K562 (cell line): ENCODE results near the gene SOCS4. TPM values are rescaled to one million over a fixed set of nuclear protein-coding genes. Genes with fewer than 3 reads are reported as not detected.

ENCODE experiments used
- JUND ChIP-seq, 2 experiments: IDR thresholded peaks; 2 replicates in 1 of 2; 3 replicates in 1 of 2; pipeline ENCODE4 v1.6.1; 2011; ENCODE audit warnings: borderline replicate concordance in 2 of 2, low read depth in 2 of 2, low read length in 2 of 2, improper control_type of control experiment in 1 of 2, missing biosample characterization in 1 of 2, missing genetic modification characterization in 1 of 2, missing genetic modification reagents in 1 of 2
- MGA ChIP-seq: fragments of 450-650 bp; IDR thresholded peaks from 2 replicates; pipeline ENCODE4 v1.6.1; 2016; ENCODE audit warnings: mild to moderate bottlenecking, moderate library complexity
- MYC ChIP-seq, 2 experiments: fragments of 250-450 bp in 1 of 2; sonication (Bioruptor Pico) in 1 of 2; IDR thresholded peaks; 2 replicates each; pipeline versions ENCODE4 v1.5.1 to v1.6.1; 2012 to 2021; ENCODE audit warnings: low read depth in 2 of 2, borderline replicate concordance in 1 of 2, improper control_type of control experiment in 1 of 2, low read length in 1 of 2, mild to moderate bottlenecking in 1 of 2, moderate library complexity in 1 of 2
- PHF8 ChIP-seq: fragments of 200-600 bp; sonication (generic); IDR thresholded peaks from 2 replicates; pipeline ENCODE4 v1.6.1; 2012; ENCODE audit warnings: mixed run types, mild to moderate bottlenecking, inconsistent platforms, low read length, moderate library complexity, borderline replicate concordance
- ZFX ChIP-seq: sonication (generic); formaldehyde crosslinking; IDR thresholded peaks from 2 replicates; pipeline ENCODE4 v1.8.0; 2022; ENCODE audit warnings: mild to moderate bottlenecking, missing genetic modification reagents, moderate library complexity
- polyA plus RNA-seq, 8 experiments: library from polyadenylated mRNA; depleted of rRNA in 4 of 8; stranded (reverse) in 5 of 8; unstranded in 3 of 8; fragments of >200 nt; fragmentation: Nextera tagmentation in 2 of 8; fragmentation: Illumina TruSeq in 1 of 8; extraction: Ambion mirVana in 2 of 8; extraction: Trizol in 1 of 8; gene quantifications; 2 replicates each; pipeline versions ENCODE4 v1.2.1 to v1.2.3, GENCODE V29; 2011 to 2014; ENCODE audit warnings: inconsistent platforms in 1 of 8, missing spikeins in 1 of 8
- total RNA-seq, 7 experiments: library from RNA; depleted of rRNA in 6 of 7; stranded (reverse); fragments of >200 nt in 6 of 7; fragmentation: Illumina TruSeq in 2 of 7; extraction: Trizol in 2 of 7; gene quantifications; 2 replicates each; pipeline versions ENCODE4 v1.2.1 to v1.2.3, GENCODE V29; 2011 to 2021; ENCODE audit warnings: low replicate concordance in 1 of 7
- TF ChIP-seq, protein P1 (sequence below): fragments of 450-650 bp; IDR thresholded peaks from 2 replicates; pipeline ENCODE4 v1.6.1; 2017; ENCODE audit warnings: antibody characterized with exemption, mild to moderate bottlenecking
- TF ChIP-seq, protein P2 (sequence below), 2 experiments: fragments of 450-650 bp in 1 of 2; IDR thresholded peaks; 2 replicates each; pipeline ENCODE4 v1.6.1; 2011 to 2017; ENCODE audit warnings: low read depth in 2 of 2, antibody characterized with exemption in 1 of 2, borderline replicate concordance in 1 of 2, low read length in 1 of 2, mild to moderate bottlenecking in 1 of 2, mixed read lengths in 1 of 2; ENCODE audit not compliant: control insufficient read depth in 1 of 2

The SOCS4 gene
- total and polyA plus RNA-seq, 9 of the 15 experiments (the other 6 are each of a cell fraction or from before 2014, with no cell fraction given) = 2.6 to 12.7 (median 9.7) TPM

DNA sequence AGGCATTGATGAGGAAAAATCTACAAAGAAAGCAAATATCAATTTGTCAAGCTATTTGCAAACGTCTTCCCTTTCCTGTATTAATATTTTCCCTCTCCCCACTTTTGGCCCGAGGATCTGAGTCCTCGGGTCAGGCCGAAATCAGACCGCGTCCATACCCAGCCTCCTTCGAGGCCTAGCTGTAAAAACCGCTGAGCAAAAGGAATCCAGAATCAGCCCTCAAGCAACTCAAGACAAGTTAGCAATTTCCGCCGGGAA lies 24.1 kb downstream of the SOCS4 start (continued):
- TF ChIP-seq MGA (peak; percentile 64), MYC (IDR thresholded peaks at IDR 0.05; ENCODE audit: low read depth, low read length) (no peak), MYC (CRISPR knock-in tag; IDR thresholded peaks at IDR 0.05; ENCODE audit: borderline replicate concordance, low read depth) (no peak), ZFX (CRISPR knock-in tag) (0 out of 2 replicates have a peak, but pooled peaks have one; percentile 90), JUND (IDR thresholded peaks at IDR 0.05; ENCODE audit: borderline replicate concordance, low read depth, low read length) (no peak), JUND (tag; IDR thresholded peaks at IDR 0.05; ENCODE audit: borderline replicate concordance, low read depth, low read length) (0 out of 3 replicates have a peak, but pooled peaks have one; percentile 4), PHF8 (peak; percentile 56)
- TF ChIP-seq, protein P1, sequence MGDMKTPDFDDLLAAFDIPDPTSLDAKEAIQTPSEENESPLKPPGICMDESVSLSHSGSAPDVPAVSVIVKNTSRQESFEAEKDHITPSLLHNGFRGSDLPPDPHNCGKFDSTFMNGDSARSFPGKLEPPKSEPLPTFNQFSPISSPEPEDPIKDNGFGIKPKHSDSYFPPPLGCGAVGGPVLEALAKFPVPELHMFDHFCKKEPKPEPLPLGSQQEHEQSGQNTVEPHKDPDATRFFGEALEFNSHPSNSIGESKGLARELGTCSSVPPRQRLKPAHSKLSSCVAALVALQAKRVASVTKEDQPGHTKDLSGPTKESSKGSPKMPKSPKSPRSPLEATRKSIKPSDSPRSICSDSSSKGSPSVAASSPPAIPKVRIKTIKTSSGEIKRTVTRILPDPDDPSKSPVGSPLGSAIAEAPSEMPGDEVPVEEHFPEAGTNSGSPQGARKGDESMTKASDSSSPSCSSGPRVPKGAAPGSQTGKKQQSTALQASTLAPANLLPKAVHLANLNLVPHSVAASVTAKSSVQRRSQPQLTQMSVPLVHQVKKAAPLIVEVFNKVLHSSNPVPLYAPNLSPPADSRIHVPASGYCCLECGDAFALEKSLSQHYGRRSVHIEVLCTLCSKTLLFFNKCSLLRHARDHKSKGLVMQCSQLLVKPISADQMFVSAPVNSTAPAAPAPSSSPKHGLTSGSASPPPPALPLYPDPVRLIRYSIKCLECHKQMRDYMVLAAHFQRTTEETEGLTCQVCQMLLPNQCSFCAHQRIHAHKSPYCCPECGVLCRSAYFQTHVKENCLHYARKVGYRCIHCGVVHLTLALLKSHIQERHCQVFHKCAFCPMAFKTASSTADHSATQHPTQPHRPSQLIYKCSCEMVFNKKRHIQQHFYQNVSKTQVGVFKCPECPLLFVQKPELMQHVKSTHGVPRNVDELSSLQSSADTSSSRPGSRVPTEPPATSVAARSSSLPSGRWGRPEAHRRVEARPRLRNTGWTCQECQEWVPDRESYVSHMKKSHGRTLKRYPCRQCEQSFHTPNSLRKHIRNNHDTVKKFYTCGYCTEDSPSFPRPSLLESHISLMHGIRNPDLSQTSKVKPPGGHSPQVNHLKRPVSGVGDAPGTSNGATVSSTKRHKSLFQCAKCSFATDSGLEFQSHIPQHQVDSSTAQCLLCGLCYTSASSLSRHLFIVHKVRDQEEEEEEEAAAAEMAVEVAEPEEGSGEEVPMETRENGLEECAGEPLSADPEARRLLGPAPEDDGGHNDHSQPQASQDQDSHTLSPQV = peak; percentile 73; the same call in 1 of the 2 replicates
- TF ChIP-seq, protein P2, sequence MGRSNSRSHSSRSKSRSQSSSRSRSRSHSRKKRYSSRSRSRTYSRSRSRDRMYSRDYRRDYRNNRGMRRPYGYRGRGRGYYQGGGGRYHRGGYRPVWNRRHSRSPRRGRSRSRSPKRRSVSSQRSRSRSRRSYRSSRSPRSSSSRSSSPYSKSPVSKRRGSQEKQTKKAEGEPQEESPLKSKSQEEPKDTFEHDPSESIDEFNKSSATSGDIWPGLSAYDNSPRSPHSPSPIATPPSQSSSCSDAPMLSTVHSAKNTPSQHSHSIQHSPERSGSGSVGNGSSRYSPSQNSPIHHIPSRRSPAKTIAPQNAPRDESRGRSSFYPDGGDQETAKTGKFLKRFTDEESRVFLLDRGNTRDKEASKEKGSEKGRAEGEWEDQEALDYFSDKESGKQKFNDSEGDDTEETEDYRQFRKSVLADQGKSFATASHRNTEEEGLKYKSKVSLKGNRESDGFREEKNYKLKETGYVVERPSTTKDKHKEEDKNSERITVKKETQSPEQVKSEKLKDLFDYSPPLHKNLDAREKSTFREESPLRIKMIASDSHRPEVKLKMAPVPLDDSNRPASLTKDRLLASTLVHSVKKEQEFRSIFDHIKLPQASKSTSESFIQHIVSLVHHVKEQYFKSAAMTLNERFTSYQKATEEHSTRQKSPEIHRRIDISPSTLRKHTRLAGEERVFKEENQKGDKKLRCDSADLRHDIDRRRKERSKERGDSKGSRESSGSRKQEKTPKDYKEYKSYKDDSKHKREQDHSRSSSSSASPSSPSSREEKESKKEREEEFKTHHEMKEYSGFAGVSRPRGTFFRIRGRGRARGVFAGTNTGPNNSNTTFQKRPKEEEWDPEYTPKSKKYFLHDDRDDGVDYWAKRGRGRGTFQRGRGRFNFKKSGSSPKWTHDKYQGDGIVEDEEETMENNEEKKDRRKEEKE (IDR thresholded peaks at IDR 0.05; ENCODE audit: borderline replicate concordance in 1 of 2, control insufficient read depth in 1 of 2, low read depth in 2 of 2, low read length in 1 of 2) = no peak
